ENCODE measurements around the gene DPPA5. TPM values are rescaled to one million over a fixed set of nuclear protein-coding genes. Genes with fewer than 3 reads are reported as not detected.

DPPA5 gene
- total and polyA plus RNA-seq, 2 experiments from 2014 or later, result 3.0 to 12.9 TPM

GRCh38 chr6:73369563-73369962, 15.5 kb upstream of the DPPA5 start, which contains the start of gene OOEP:
Gene OOEP, minus strand, starts transcription at chr6:73369897. Its CDS starts 105 bp downstream, at chr6:73369792.
- Histone ChIP-seq H3K27ac (ENCODE audit: low read depth) (no peak within 1 kb of the TSS), H3K79me2 (replicated peaks; ENCODE audit: insufficient read depth) (no peaks in the 10 kb centered on the region), H3K27me3 (ENCODE audit: insufficient read depth) (no peaks in the 10 kb centered on the region), H3F3A (replicated peaks; ENCODE audit: low read depth) (no peaks in the 10 kb centered on the region), H3K36me3 (ENCODE audit: insufficient read depth) (no peaks in the 10 kb centered on the region), H2AFZ (0 out of 2 replicates have a peak within 1 kb of the TSS, but pooled peaks have one; percentile 16), H3K4me1 (ENCODE audit: insufficient read depth) (peaks cover 11% of the 10 kb centered on the region; the same call in 1 of the 2 replicates), H3K9me2 (ENCODE audit: insufficient read depth) (no peaks in the 10 kb centered on the region), H4K20me1 (replicated peaks; ENCODE audit: insufficient read depth) (no peaks in the 10 kb centered on the region), H3K4me3 (no peak within 1 kb of the TSS), H3K4me2 (no peak within 1 kb of the TSS)
- Mint-ChIP-seq H3K36me3 (ENCODE audit: low read depth) (no peaks in the 10 kb centered on the region), H3K9me3 (peaks cover 10% of the 10 kb centered on the region; the same call in 2 of the 3 replicates), H3K27me3 (ENCODE audit: insufficient read depth, low read depth, poor library complexity) (peaks cover 2% of the 10 kb centered on the region), H3K27ac (no peak within 1 kb of the TSS), H3K4me3 (no peak within 1 kb of the TSS), H3K4me1 (peaks cover 8% of the 10 kb centered on the region)
- ATAC-seq (no peak), DNase-seq (ENCODE audit: low spot score) (no peak)
- TF ChIP-seq REST (IDR thresholded peaks at IDR 0.05; ENCODE audit: unreplicated experiment) (no peak), STAT1 (IDR thresholded peaks at IDR 0.05; ENCODE audit: unreplicated experiment) (no peak), EZH2 (IDR thresholded peaks at IDR 0.05; ENCODE audit: low read depth, unreplicated experiment) (no peak), CTCF (conservative IDR thresholded peaks at IDR 0.05; ENCODE audit: low read depth in 2 of 2) (no peak), NANOG (IDR thresholded peaks at IDR 0.05; ENCODE audit: borderline replicate concordance) (no peak), JUNB (IDR thresholded peaks at IDR 0.05; ENCODE audit: unreplicated experiment) (no peak), ZNF462 (CRISPR knock-in tag; IDR thresholded peaks at IDR 0.05) (no peak), ZNF331 (CRISPR knock-in tag; IDR thresholded peaks at IDR 0.05; ENCODE audit: low read depth) (no peak), EZH2phosphoT487 (IDR thresholded peaks at IDR 0.05; ENCODE audit: unreplicated experiment) (no peak), ETS1 (IDR thresholded peaks at IDR 0.05) (no peak), CREB1 (CRISPR knock-in tag; IDR thresholded peaks at IDR 0.05; ENCODE audit: low read depth) (no peak), ZNF114 (CRISPR knock-in tag; IDR thresholded peaks at IDR 0.05) (no peak), POLR2AphosphoS5 (IDR thresholded peaks at IDR 0.05; ENCODE audit: low read depth) (no peak)
